A673 (cell line): ENCODE data around the gene SLC8A2.

Experiments
- EZH2 ChIP-seq: fragments of 200-600 bp; sonication (generic); IDR thresholded peaks from 2 replicates; pipeline ENCODE4 v1.6.1; 2017; ENCODE audit warnings: borderline replicate concordance, low read depth, mild to moderate bottlenecking, mixed read lengths, antibody characterized with exemption, low read length; ENCODE audit not compliant: poor library complexity, severe bottlenecking
- TF ChIP-seq, protein P1 (sequence below): fragments of 300-800, 200-600 bp; sonication (generic); conservative IDR thresholded peaks from 2 replicates; pipeline ENCODE4 v1.5.1; 2017; ENCODE audit warnings: low read depth, mild to moderate bottlenecking, antibody characterized with exemption, low read length, moderate library complexity, mixed read lengths

DNA sequence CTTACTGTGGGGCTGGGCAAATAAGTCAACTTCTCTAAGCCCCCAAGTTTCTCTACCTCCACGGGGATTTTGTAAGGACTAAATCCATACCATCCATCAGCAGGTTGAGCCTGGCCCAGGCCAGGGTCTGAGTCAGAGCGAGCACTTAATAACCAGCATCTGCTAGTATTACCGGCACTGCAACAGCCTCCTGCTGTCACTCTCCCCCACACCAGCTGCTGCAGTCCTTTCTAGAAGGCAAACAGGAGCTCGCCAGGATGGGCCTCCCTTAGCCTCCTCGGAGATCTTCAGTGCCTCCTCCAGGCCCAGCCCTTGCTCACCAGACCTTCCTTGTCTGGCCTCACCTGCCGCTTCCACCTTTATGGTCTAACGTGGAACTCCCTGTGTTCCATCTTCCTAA, 40.0 kb upstream of the SLC8A2 start:
- TF ChIP-seq, protein P1, sequence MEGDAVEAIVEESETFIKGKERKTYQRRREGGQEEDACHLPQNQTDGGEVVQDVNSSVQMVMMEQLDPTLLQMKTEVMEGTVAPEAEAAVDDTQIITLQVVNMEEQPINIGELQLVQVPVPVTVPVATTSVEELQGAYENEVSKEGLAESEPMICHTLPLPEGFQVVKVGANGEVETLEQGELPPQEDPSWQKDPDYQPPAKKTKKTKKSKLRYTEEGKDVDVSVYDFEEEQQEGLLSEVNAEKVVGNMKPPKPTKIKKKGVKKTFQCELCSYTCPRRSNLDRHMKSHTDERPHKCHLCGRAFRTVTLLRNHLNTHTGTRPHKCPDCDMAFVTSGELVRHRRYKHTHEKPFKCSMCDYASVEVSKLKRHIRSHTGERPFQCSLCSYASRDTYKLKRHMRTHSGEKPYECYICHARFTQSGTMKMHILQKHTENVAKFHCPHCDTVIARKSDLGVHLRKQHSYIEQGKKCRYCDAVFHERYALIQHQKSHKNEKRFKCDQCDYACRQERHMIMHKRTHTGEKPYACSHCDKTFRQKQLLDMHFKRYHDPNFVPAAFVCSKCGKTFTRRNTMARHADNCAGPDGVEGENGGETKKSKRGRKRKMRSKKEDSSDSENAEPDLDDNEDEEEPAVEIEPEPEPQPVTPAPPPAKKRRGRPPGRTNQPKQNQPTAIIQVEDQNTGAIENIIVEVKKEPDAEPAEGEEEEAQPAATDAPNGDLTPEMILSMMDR, result no peak
- TF ChIP-seq EZH2, result no peak
